Measurements from ENCODE around the gene RALGPS1.
"Not testable (repeated sequence)": the region's sequence is repeated elsewhere in the genome, so short reads cannot be mapped to it uniquely, and the experiment has no call there.

The RALGPS1 gene

DNA sequence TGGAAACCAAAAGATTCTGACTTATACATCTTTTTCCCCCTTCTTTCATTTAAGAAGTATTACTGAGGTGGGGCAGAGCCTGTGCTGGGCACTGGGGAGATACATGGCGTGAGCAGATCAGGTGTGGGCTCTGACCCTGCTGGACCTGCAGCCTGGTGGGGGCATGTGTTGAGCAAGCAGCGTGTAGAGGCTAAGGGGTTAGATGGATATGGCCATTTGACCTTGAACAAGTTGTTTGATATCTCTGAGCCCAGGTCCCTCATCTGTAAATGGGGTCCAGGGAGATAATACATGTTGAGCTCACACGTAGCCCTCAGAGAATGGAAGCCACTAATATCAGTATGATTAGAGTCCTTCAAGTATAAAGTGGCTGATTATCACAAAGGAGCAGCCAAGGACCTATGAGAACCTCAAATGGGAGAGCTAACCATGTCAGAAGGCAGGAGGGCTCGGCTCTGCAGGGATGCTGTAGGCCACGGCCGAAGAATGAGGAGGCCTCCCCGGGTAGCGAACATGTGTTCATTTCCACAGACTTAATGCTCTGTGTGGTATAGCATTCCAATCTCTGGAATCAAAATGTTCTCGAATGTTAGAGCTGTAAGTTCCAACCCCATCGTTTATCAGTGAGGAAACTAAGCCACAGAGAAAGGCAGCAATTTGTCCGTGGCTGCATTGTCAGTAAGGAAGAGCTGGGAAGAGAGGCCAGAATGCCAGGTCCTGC, 223.2 kb downstream of the RALGPS1 start:
- no peak for DNase-seq (ENCODE audit: low spot score)

DNA sequence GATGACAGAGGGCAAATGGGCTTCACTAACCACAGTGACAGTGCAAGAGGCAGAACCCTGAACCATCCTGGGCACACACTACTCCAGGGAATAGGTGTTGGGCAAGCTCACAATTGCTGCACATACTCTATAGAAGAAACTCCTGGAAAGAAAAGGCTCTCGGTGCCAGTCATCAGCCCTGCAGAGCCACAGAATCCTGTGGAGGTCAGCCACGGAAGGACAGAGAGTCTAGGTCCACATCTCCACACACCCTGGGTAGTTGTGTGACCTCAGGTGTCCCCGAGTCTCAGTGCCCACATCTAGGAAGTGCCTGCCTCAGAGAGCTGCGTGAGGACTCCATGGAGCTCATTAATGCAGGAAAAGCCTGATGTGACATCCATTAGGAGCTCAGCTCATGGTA, 223.9 kb downstream of the RALGPS1 start:
- DNase-seq (ENCODE audit: low spot score), result no peak

DNA sequence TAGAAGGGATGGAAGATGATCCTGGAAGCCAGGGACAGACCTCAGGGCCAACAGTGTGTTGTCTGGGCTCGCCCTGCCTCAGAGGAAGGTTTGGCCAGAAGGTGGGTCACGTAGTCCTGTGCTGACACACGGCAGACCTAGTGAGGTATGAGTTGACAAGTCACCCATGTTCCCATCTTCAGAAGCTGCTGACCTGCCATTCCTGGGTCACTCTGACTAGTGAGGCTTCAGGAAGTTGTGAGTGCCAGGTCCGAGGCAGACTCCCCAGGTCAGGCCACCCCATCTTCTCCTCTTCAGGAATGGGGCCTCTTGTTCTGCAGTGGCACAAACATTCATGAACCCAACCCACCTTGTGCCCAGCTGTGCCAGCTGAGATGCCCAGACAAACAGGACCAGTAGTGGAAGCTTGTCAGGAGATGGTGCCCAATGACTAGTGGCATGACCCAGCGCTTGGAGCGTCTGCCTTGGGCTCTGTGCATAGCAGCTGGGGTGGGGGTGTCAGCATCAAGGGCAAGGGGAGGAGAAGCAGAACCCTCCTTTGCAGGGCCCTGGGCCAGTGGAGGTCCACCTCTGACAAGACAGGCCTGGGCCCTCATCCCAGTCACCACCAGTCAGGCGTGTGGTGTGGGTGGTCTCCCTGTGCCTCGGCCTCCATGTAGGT, 224.6 kb downstream of the RALGPS1 start:
- no peak for DNase-seq (ENCODE audit: low spot score)

DNA sequence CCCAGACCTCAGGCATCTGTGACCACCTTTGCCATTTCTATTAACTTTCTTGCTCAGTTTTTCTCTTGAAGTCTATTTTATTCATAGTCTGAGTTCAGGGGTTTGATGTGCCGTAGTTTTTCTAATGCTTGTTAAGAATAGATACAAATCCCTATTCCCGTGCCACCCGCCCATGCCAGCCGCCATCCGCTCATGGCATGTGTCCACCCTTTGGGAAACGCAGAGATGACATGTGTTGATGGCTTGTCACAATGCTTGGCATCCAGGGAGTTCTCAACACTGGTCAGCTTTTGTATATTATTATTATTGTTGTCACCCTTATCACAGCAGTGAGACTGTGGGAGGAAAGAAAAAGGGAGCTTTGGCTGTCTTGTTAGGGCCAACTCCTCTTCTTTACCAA, 225.2 kb downstream of the RALGPS1 start:
- no peak for DNase-seq (ENCODE audit: low spot score)

DNA sequence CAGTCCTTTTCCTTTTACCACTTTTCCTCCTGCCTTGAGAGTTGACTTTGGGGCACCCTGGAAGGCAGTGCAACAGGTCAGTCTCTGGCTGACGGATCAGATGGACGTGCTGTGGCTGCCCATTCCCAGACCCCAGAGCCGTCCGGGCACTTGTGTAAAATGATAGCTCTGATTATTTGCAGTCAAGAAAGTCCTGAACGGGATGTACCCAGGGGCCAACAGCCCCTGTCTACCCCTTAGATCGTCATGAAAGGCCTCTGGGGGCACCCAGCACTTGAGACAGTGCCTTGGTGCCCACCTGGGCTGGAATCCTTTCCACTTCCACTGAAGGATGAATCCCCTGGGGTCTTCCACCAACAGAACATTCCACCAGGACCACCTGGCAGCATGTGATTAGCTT, 225.6 kb downstream of the RALGPS1 start:
- DNase-seq (ENCODE audit: low spot score), result no peak

DNA sequence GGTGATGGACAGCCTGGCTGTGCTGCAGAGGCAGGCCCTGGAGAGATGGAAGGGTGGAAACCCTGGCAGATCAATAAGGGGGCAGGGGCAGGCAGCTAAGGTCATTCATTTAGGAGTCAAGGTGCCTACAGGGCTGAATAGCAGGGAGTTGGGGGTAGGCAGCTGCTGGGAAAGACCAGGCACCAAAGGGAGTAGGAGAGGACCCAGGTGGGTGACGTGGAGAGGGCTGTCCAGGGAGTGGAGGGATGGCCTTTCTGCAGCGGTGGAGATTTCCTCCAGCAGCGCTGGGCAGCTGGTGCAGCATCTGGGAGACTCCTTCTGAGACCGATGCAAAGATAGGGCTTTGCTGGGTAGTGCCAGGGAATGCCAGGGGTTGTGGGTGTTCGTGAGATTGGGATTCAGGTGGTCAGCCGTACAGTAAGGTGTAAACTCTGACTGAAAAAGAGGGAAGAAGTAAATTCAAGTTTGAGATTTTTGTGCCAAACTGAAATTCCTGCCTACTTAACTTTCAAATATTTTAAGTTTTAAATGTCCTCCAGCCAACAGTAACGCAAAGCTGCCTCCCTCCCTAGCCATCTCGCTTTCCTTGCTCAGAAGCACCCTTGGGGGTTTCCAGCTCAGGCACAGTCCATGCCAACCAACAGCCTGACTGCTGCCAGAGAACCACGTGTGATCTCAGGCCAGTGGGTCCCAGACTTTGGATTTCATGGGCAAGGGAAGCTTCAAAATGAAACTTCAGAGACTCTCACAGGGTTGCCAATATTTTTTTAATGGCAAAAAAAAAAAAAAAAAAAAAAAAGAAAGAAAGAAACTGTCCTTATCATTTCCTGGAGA, 226.5 kb downstream of the RALGPS1 start:
- no peak for DNase-seq (ENCODE audit: low spot score)

DNA sequence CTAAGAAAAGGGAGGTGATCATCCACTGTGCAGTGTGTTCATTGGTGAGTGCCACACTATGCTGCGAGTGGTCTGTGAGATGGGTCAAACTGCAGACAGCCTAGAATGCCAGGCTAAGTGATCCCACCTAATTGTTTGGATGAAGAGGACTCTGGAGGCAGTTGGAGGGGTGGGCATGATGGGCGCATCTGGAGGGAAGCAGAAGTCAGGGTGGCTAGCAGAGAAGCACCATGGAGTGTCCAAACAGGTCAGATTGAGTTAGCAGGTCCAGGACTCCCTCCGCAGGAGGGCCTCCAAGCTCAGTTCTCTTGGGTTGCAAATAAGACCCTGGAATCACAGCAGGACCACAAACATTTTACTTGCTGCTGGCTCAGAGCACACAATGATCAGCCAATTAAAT, 227.7 kb downstream of the RALGPS1 start:
- no peak for DNase-seq (ENCODE audit: low spot score)

DNA sequence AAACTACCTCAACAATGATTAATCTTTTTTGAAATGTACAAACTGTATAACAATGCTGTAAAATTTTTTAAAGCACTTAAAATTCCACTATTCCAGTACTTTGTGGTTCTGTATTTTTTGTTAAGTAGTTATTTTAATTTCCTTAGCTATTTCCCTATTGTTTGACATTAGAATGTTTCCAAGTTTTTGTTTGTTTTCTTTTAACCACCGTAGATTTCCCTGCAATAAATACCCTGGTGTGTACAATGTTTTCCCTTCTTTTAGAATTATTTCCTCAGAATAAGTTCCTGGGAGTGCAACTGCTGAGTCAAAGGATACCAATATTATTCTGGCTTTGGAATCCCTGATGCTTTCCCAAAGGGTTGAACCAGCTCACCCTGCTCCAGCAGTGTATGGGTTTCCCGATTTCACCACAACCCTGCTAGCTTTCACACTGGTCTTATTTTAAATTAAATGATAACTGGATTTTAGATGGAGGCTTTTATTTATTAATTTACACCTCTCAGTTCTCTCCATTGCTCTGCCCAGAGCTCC, 228.4 kb downstream of the RALGPS1 start:
- DNase-seq (ENCODE audit: low spot score), result no peak

DNA sequence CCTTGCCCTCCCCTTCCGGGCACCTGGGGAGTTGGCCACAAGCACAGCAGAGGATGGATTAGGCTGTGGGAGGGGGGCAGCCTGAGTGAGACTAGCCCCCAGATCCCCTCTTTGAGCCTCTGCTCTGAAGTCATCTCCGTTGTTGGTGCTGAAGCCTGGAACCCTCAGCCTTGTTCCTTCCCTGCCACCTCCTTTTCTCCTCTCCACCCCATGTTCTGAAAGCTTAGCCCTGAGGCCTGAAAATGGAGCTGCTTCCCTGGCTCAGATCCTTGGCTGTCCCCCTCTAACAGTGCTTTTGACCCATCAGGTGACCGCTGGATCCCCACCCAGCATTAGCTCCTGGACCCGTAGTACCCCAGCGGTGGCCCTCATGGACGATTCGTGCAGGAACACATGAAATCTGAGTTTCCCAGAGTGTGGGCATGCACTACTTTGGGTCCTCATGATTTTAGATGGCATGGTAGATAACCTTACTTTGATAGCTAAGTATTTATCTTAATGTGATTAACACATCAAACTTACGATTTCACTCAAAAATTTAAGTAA, 229.4 kb downstream of the RALGPS1 start:
- no peak for DNase-seq (ENCODE audit: low spot score)

DNA sequence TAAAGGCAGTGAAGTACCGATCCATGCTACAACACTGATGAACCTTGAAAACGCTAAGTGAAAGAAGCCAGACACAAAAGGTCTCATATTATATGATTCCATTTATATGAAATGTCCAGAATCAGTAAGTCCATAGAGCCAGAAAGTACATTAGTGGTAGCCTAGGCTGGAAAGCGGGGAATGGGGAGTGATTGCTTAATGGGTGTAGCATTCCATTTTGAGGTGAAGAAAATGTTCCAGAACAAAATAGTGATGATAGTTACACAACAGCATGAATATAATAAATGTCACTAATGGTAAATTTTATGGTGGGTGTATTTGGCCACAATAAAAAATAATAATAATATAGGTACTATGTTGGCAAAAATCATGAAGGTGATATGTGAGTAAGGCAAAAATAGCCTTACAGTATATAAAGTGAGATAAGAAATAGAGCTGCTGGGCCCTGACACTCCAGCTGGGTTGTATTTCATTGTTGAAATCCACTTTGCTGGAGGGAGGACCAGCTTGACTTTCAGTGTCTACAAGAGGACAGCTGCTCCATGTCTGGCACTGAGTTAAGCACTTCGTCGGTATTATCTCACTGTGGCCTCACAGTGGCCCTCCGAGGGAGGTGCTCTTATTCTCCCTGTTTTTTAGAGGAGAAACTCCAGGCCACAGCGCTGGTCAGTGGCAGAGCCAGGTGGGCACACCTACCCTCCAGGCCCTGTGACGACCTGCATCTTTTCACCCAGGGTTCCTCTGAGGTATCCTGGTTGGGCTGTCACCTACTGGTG, 230.3 kb downstream of the RALGPS1 start:
- no peak for DNase-seq (ENCODE audit: low spot score)

DNA sequence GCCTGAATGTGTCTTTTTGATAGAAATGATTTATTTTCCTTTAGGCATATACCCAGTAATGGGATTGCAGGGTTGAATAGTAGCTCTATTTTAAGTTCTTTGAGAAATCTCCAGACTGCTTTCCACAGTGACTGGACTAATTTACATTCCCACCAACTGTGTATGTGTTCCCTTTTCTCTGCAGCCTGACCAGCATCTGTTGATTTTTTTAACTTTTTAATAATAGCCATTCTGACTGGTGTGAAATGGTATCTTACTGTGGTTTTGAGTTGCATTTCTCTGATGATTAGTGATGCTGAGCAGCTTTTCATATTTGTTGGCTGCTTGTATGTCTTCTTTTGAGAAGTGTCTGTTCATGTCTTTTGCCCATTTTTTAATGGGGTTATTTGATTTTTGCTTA, 232.3 kb downstream of the RALGPS1 start:
- DNase-seq (ENCODE audit: low spot score), result not testable (repeated sequence)

DNA sequence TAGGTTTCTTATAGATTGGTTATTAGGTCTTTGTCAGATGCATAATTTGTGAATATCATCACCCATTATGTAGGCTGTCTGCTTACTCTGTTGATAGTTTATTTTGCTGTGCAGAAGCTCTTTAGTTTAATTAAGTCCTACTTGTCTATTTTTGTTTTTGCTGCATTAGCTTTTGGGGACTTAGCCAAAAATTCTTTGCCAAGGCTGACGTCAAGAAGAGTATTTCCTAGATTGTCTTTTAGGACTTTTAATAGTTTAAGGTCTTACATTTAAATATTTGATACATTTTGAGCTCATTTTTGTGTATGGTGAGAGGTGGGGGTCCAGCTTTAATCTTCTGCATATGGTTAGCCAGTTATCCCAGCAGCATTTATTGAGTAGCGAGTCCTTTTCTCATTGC, 232.7 kb downstream of the RALGPS1 start:
- no peak for DNase-seq (ENCODE audit: low spot score)

DNA sequence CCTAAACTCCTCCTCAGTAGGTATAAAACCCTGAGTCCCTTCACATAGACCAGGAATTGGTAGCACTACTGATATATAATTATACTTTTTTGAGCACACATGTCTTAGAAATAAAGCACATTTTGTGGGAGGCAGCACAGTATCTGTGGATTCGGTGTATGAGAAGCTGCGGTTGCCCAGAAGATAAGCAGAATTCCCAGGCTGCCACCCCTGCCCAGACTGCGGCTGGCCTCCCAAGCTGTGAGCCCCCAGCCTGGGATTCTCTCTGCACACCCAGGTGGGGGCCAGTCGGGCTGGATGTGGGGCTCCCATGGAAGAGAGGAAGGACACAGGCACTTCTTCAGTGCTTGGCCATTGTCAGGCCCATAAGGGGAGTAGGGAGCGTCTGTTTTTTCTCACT, 233.4 kb downstream of the RALGPS1 start:
- DNase-seq (ENCODE audit: low spot score), result no peak

DNA sequence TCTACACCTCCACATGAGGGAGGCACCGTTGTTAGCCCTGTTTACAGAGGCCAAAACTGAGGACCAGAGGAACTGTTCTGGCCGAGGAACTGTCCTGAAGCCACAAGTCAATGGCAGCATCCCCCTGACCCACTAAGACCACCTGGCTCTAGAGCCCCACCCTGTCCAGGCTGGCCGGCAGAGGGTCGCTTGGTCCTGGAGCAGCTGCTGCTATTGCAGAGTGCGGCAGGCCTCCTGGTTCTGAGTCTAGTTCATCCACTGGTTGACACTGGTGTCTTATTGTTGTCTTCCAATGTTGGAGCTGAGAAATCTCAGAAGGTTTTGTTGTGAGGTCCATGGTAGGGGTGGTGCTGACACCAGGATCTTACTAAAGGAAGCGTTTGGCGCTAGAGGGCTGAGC, 234.4 kb downstream of the RALGPS1 start:
- DNase-seq (ENCODE audit: low spot score), result no peak

DNA sequence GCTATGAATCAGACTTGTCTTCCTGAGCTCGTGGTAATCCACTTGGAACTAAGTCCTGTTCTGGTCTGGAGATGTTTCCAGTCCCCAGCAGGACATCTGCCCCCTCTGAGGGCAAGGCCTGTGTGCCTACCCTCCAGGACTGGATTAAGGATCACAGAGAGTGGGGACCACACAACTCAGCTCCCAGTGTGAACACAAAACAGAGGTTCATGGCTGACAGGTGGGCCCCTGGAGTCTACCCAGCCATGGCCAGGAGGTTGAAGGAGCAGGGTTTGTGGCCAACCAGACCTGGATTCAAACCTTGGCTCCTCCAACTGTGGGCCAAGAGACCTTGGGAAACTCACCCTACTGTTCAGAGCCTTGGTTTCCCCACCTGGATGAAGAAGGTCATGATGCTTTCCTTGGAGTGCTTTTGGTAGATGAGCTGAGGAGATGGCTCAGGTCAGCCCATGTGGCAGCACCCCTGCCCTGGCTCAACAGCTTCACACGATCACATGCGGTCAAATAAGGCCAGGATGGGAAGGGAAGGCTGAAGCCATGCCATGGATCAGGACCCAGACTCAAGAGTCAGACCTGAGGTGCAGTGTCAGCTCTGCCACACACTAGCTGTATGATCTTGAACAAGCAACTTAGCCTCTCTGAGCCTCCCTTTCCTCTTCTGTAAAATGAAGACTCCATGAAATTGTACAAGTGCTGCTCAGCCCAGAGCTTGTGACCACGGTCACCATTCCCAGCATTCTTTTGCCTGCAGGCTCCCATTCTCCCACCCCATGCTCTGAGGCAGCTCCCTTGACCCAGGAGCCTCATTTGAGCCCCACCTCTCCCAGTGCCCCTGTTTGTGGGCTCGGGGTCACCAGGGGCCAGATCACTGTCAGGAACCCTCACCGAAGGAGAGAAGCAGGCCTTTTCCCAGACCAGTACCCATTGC, 235.1 kb downstream of the RALGPS1 start:
- no peak for DNase-seq (ENCODE audit: low spot score)

DNA sequence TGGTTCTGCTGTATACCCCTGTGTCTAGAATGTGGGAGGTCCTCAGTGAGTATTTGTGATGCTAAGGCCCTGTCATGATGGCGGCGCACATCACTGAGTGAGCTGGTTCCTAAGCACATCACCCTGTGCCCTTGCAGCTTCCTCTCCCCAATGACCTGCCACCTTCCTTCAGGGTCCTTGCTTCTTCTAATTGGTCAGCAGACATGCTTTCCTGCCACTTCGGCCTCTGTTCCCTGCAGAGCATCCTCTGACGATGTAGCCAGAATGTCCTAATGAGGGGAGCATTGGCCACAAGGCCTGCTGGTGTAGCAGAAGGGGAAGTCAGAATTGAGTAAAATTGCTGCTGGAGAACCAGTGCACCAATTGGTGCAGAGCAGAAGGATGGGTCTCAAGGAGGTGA, 238.9 kb downstream of the RALGPS1 start:
- no peak for DNase-seq (ENCODE audit: low spot score)

DNA sequence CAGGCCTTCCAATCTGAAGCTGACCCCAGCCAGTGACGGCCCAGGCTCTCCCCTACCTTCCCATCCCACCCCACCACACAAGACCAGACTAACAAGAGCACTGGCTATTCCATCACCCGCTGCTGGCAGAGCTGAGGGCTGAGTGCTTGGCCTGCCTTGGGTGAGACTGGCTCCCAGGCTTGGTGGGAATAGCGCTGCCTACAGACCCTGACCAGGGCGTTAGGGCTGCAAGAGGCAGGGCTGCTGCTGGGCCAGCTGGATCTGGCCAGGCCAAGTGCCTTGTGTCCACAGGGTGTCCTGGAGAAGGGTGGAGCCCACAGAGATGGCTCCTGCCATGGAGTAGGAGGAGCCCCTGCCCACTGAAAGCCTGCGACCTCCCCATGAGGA, 239.4 kb downstream of the RALGPS1 start:
- DNase-seq (ENCODE audit: low spot score), result no peak

DNA sequence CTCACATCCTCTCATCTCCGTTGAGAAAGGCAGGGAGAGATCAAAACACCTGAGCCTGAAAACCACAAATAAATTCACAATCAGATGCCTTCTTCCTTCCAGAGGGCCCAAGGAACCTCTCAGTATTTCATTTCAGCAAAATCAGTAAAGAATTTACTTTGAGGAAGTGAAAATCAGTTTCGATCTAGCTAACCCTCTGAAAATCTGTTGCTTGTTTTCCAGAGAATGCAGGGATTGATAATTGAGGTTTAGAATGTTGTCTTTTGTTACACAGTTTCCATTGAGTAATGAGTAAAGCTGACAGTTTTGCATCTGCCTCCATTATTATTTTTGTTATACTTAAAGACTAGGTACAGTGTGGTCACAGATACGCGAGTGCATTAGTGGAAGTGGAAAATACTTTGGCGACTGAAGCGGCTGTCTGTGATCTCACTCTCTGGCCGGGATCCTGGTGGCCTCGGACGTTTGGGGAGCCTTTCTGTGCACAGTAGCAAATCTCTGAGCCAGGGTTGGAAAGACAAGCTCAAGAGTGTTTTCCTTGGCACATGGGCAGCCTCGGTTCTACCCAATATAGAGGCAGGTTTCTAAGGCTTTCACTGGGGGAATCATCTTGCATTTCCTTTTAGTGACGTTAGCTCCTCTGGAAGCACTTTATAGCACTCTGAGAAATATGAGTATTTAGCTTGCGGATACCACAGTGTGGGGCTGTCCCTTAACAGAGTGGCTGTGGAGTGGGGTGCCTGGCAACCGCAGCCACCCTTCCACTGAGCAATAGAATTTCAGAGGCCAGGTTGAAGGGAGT, 240.0 kb downstream of the RALGPS1 start:
- no peak for DNase-seq (ENCODE audit: low spot score)

DNA sequence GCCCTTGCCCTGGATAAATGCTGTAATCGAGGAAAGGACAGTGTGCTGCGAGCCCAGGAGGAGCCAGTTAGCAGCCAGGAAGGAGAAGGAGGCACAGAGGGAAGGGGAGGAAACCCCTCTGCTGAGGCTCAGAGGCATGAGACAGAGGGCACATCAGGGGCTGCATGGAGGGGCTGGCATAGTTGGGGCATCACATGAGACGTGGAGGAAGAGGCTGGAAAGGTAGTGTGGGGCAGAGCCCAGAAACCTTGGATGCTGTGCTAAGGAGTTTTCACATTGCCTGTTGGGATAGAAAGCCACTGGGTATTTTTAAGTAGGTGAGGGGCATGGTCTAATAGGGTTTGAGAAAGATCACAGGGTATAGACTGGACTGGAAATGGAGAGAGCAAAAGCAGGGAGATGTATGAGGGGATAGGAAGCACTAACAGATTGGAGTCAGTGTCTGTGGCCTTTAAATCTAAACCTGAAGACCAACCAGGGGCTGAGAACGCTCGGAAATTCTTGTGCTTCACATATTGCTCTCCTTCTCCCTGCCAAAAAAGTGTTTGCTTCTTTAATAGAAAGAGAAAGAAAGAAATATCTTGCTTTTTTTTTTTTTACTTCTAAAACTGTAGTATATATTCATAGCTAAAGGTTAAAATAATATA, 240.9 kb downstream of the RALGPS1 start:
- no peak for DNase-seq (ENCODE audit: low spot score)
